ENCODE measurements around the gene DGKG. TPM values are rescaled to one million over a fixed set of nuclear protein-coding genes. Genes with fewer than 3 reads are reported as not detected.

DGKG gene
- polyA plus RNA-seq, 1 of the 3 experiments (the other 2 are of a cell fraction), result 0.12 TPM

DNA sequence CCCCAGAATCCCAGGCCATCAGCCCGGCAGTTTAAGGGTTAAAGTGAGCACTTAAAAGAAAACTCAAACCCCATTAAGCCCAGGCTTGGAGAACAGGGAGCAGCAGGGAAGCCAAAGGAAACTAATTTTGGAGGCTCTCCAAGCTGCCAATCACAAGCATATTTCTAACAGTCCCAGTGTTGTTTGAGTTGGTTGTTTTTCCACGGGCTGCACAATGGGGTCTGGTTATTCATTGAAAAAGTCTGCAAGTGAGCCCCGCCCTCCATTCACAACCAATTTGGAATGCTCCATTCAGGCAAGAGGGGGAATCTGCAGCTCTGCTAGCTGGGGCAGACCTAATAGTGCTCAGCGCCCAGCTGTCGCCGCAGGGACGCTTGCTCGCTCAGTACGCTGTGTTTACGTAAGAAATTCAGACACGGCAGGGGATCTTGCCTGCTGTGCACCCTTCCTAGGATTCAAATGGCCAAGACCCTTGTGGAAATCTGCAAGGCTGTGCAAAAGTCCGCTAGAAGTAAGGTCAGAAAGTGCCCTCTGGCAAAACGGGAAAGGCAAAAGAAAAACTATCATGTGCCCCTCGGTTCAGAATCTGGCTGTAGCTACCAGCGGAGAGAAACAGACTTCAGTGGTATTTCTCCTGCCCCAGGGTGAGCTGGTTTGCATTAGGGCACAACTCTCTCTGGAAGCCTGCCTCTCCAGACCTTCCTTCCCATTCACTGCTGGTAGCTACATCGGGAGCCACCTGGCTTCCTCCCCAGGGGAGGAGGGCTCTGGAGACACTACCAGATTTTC lies 264.2 kb downstream of the DGKG start:
- Histone ChIP-seq H3K9me2 (no peaks in the 10 kb centered on the region), H3F3A (replicated peaks; ENCODE audit: insufficient read depth) (peaks cover 16% of the 10 kb centered on the region), H4K20me1 (ENCODE audit: insufficient read depth) (no peaks in the 10 kb centered on the region), H3K9ac (peak overlapping the region; percentile 36; the same call in 1 of the 2 replicates), H3K4me3 (ENCODE audit: low read depth in 2 of 2, low read length in 1 of 2) (peak overlapping the region; percentile 42 to 59), H3K4me1 (ENCODE audit: control insufficient read depth in 1 of 2, insufficient read depth in 2 of 2, low read depth in 1 of 2, low read length in 1 of 2) (peaks cover 35 to 40% of the 10 kb centered on the region in 2 experiments), H3K4me2 (peak overlapping the region; percentile 84), H3K36me3 (replicated peaks in 1 of 2; ENCODE audit: control insufficient read depth in 1 of 2, insufficient read depth in 2 of 2, low read length in 1 of 2) (peaks cover 20 to 45% of the 10 kb centered on the region in 2 experiments), H3K9me3 (no peaks in the 10 kb centered on the region), H3K27ac (ENCODE audit: low read depth in 2 of 2, low read length in 1 of 2) (peak overlapping the region; percentile 57 to 98), H3K27me3 (ENCODE audit: insufficient read depth) (no peaks in the 10 kb centered on the region), H3K79me2 (ENCODE audit: insufficient read depth) (peaks cover 16% of the 10 kb centered on the region), H2AFZ (ENCODE audit: low read depth) (peak overlapping the region; percentile 56; the same call in 1 of the 2 replicates)
- ChIA-PET CTCF (interaction anchor here (1.1 to 3.6 kb wide), 6 partner anchors 10 to 442 kb away, joined by 4 to 19 read pairs (median 6); partner anchors contain the start of gene ETV5), POLR2A (interaction anchor here (0.6 to 2.1 kb wide), 5 partner anchors 11 to 472 kb away, joined by 3 to 16 read pairs (median 3); partner anchors contain the start of genes DNAJB11 and ETV5)
- WGBS (ENCODE audit: low lambda C conversion rate), result 2% methylated on average over 16 of the region's 16 CpGs
- DNase-seq, result peak; percentile 84
- TF ChIP-seq ELF1 (IDR thresholded peaks at IDR 0.05) (no peak), MEF2A (IDR thresholded peaks at IDR 0.05; ENCODE audit: borderline replicate concordance, low read depth) (no peak), SMC3 (IDR thresholded peaks at IDR 0.05; ENCODE audit: low read depth, low read length) (peak; percentile 5; the same call in 1 of the 2 replicates), POLR2AphosphoS5 (IDR thresholded peaks at IDR 0.05; ENCODE audit: low read depth, low read length) (no peak; the same call in 1 of the 2 replicates), FOSL2 (IDR thresholded peaks at IDR 0.05; ENCODE audit: borderline replicate concordance, low read depth) (no peak), RCOR1 (IDR thresholded peaks at IDR 0.05; ENCODE audit: low read length) (peak; percentile 79), NRF1 (IDR thresholded peaks at IDR 0.05; ENCODE audit: low read depth, low read length) (no peak), FOXM1 (IDR thresholded peaks at IDR 0.05; ENCODE audit: low read depth) (no peak), RXRA (IDR thresholded peaks at IDR 0.05; ENCODE audit: borderline replicate concordance, low read depth) (no peak), EZH2phosphoT487 (IDR thresholded peaks at IDR 0.05; ENCODE audit: borderline replicate concordance, low read depth) (no peak), MXI1 (IDR thresholded peaks at IDR 0.05; ENCODE audit: low read depth, low read length) (0 out of 2 replicates have a peak, but pooled peaks have one; percentile 68), EP300 (IDR thresholded peaks at IDR 0.05; ENCODE audit: borderline replicate concordance in 1 of 2, low read depth in 1 of 2, low read length in 1 of 2) (peak in 1 of 2 experiments; percentile 8; a peak in 1 of 4 replicates), JUND (IDR thresholded peaks at IDR 0.05) (no peak), CHD2 (IDR thresholded peaks at IDR 0.05; ENCODE audit: low read length, partially characterized antibody) (peak; percentile 45), SIN3A (IDR thresholded peaks at IDR 0.05; ENCODE audit: borderline replicate concordance, low read depth, low read length) (0 out of 2 replicates have a peak, but pooled peaks have one; percentile 8), GATA2 (CRISPR knock-in tag; IDR thresholded peaks at IDR 0.05) (no peak), NFIC (IDR thresholded peaks at IDR 0.05; ENCODE audit: borderline replicate concordance) (peak; percentile 77), YY1 (IDR thresholded peaks at IDR 0.05; ENCODE audit: low read depth) (no peak), RFX5 (IDR thresholded peaks at IDR 0.05; ENCODE audit: low read length) (no peak), TAF1 (IDR thresholded peaks at IDR 0.05; ENCODE audit: borderline replicate concordance, low read depth, low read length) (no peak), GABPA (IDR thresholded peaks at IDR 0.05; ENCODE audit: low read depth) (no peak), TEAD4 (IDR thresholded peaks at IDR 0.05; ENCODE audit: borderline replicate concordance, insufficient read depth) (no peak)
- TF ChIP-seq, protein P1, sequence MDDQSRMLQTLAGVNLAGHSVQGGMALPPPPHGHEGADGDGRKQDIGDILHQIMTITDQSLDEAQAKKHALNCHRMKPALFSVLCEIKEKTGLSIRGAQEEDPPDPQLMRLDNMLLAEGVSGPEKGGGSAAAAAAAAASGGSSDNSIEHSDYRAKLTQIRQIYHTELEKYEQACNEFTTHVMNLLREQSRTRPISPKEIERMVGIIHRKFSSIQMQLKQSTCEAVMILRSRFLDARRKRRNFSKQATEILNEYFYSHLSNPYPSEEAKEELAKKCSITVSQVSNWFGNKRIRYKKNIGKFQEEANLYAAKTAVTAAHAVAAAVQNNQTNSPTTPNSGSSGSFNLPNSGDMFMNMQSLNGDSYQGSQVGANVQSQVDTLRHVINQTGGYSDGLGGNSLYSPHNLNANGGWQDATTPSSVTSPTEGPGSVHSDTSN (IDR thresholded peaks at IDR 0.05), result peak; percentile 87
- TF ChIP-seq, protein P2, sequence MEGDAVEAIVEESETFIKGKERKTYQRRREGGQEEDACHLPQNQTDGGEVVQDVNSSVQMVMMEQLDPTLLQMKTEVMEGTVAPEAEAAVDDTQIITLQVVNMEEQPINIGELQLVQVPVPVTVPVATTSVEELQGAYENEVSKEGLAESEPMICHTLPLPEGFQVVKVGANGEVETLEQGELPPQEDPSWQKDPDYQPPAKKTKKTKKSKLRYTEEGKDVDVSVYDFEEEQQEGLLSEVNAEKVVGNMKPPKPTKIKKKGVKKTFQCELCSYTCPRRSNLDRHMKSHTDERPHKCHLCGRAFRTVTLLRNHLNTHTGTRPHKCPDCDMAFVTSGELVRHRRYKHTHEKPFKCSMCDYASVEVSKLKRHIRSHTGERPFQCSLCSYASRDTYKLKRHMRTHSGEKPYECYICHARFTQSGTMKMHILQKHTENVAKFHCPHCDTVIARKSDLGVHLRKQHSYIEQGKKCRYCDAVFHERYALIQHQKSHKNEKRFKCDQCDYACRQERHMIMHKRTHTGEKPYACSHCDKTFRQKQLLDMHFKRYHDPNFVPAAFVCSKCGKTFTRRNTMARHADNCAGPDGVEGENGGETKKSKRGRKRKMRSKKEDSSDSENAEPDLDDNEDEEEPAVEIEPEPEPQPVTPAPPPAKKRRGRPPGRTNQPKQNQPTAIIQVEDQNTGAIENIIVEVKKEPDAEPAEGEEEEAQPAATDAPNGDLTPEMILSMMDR (IDR thresholded peaks at IDR 0.05), result no peak
- TF ChIP-seq, protein P3, sequence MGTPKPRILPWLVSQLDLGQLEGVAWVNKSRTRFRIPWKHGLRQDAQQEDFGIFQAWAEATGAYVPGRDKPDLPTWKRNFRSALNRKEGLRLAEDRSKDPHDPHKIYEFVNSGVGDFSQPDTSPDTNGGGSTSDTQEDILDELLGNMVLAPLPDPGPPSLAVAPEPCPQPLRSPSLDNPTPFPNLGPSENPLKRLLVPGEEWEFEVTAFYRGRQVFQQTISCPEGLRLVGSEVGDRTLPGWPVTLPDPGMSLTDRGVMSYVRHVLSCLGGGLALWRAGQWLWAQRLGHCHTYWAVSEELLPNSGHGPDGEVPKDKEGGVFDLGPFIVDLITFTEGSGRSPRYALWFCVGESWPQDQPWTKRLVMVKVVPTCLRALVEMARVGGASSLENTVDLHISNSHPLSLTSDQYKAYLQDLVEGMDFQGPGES (IDR thresholded peaks at IDR 0.05; ENCODE audit: low read depth, low read length), result no peak
- TF ChIP-seq, protein P4, sequence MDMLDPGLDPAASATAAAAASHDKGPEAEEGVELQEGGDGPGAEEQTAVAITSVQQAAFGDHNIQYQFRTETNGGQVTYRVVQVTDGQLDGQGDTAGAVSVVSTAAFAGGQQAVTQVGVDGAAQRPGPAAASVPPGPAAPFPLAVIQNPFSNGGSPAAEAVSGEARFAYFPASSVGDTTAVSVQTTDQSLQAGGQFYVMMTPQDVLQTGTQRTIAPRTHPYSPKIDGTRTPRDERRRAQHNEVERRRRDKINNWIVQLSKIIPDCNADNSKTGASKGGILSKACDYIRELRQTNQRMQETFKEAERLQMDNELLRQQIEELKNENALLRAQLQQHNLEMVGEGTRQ (IDR thresholded peaks at IDR 0.05; ENCODE audit: borderline replicate concordance, low read depth, low read length), result no peak; the same call in 1 of the 2 replicates
- TF ChIP-seq, protein P5, sequence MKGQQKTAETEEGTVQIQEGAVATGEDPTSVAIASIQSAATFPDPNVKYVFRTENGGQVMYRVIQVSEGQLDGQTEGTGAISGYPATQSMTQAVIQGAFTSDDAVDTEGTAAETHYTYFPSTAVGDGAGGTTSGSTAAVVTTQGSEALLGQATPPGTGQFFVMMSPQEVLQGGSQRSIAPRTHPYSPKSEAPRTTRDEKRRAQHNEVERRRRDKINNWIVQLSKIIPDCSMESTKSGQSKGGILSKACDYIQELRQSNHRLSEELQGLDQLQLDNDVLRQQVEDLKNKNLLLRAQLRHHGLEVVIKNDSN (IDR thresholded peaks at IDR 0.05; ENCODE audit: borderline replicate concordance, low read depth), result no peak
- TF ChIP-seq, protein P6, sequence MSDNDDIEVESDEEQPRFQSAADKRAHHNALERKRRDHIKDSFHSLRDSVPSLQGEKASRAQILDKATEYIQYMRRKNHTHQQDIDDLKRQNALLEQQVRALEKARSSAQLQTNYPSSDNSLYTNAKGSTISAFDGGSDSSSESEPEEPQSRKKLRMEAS (IDR thresholded peaks at IDR 0.05; ENCODE audit: low read depth), result 0 out of 2 replicates have a peak, but pooled peaks have one; percentile 3
